GM18517 (cell line): ENCODE results near the gene GALNT10.
A peak's percentile ranks its signal among the peaks of the same experiment; 100 is the strongest.

ENCODE experiments used
- ATAC-seq: cut with Tn5 transposase; IDR thresholded peaks from one replicate; pipeline ENCODE4 v1.9.1; 2021; ENCODE audit warnings: mild to moderate bottlenecking, moderate library complexity; ENCODE audit not compliant: unreplicated experiment

Gene GALNT10

DNA sequence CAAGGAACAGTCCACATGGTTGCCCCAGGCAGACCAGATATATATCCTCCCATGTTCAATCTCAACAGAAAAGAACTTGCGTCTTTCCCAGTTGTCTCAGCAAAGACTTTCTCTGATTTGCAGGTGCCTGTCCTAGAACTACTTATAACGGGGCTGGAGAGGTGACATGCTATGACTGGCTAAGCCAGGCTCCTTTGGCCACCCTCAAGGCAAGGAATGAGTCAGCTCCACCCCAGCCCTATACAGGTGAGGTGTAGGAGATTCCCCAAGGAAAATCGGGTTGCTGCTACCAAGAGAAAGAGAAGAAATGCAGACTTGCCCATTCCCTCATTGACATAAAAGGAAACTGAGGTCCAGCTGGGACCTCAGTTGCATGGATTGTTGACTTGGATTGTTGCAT lies 127.4 kb downstream of the GALNT10 start:
- ATAC-seq, result no peak

DNA sequence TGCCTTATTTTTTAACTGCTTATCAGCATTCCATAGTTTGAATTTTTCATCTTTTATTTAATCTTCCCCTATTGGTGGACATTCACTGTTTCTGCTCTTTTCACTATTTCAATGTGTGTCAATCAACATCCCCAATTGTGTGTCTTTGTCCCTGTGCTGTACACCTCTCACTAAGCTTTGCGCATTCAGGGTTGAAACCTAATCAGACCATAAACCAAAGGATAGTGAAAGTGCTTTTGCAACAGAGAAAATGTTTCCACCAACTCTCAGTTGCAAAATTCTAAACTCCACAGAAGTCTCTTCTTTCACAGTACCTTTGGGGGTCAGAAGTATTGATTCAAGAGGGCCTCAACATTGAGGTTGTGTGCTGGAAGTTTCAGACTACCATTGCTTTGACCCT lies 128.2 kb downstream of the GALNT10 start:
- ATAC-seq, result no peak

DNA sequence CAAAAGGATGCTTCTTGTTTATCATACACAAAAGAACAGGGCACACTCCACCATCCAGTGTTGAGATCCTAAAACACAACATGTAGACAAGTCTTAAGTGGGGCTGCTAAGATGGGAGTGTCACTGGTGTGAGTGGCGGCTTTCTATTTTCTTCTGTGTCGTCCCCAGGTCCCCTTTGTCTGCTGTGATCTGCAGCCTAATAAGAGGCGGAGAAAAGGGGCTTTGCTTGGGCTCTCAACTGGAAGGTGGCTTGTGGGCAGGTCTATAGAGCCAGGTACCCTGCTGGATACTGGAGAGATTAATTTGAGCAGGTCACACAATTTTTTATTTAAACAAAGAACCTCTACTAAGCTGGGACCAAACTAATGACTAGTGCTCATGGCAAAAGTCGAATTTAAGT lies 129.2 kb downstream of the GALNT10 start:
- no peak for ATAC-seq

DNA sequence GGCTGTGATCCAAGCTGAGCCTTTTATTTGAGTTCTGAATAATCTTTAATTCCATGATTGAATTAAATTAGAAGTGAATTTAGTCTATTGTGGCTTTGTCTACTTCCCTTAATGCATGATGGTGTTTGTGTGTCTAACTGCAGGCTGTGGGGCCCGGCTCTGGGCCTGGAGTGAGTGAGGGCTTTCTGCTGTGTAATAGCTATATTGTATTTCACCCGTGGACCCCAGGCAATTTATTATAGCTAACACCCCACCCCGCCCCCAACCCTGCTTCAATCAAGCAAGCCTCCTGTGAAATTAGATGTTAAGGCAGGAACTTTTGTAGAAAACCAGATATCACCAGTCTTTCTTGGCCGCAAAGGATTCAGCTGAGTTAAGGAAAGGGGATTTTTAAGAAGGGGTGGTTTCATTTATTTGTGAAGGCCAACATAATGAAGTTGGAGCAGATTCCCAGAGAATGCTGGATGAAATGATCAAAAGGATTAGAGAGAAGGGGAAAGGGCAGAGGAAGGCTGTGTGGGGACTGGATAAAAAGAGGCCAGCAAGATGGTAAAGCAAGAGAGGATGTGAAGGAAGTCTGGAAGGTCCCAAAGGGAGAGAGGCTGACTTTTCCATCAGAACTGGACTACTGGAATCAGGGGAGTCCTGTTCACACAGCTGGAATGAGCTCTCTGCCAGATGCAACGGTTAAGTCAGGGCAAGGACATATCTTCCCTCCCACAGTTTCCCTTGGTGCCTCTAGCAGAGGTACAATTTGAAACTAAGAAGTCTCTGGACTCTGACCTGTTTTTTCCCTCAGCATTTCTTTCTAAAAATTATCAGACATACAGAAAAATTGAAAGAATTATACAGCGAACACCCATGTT lies 129.9 kb downstream of the GALNT10 start:
- no peak for ATAC-seq

DNA sequence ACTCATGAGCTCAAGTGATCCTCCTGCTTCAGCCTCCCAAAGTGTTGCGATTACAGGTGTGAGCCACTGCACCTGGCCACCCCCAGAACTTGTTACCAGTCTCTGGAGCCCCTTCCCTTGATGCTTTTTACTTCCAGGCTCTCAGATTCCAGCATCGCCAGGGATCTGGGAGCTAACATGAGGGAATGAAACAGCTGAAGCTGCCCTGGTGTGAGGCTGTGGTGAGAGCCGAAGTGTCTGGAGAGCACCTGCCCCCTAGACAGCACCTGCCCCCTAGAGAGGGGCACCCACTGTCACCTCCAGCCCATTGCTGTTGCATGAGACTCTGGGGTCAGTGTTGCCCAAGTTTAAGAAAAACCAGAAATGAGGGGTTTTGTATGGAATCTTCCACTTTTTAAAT lies 131.0 kb downstream of the GALNT10 start:
- no peak for ATAC-seq

DNA sequence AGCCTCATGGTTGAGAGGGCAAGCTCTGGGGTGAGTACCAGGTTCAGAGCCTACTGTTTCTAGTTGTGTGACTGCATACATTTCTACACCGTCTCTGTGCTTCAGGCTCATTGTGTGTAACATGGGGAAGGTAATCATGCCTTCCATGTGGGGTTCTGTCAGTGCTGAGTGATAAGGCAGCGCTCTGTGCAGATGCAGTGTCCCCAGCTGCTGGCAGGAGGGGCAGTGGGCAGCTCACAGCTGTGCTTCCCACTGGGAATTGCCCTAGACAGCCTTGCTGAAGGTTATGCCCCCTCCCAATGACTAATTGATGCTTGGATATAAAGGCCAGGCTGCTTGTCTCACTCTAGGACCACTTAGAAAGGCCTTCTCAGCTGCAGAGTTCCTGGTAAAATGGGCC lies 133.5 kb downstream of the GALNT10 start:
- no peak for ATAC-seq

DNA sequence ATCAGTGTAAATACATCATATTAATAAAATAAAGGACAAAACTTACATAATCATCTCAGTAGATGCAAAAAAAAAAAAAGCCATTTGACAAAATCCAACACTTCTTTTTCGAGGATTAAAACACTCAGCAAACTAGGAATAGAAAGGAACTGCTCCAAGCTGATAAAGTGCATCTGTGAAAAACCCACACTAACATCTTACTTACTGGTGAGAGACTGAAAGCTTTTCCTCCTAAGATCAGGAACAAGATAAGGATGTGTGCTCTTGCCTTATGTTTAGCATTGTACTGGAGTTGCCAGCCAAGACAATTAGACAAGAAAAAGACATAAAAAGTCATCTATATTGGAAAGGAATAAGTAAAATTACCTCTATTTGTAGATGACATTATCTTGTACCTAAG lies 135.0 kb downstream of the GALNT10 start:
- ATAC-seq, result no peak

DNA sequence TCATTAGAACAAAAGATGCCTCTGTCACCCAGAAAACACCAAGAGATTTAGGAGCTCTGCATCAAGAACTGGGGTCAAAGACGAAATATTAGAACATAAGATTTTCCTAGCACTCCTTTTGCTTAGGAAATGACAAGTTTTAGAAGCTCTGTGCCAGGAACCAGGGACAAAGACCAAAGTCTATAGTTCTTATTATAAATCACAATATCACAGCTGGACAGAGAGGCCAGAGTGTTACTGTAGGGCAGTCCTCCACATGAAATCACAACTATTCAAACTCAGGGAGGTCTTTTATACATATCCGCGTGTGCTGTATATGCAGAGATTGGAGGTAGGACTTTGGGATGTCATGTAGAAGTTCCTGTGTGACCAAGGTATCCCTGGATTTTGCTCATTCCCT lies 138.5 kb downstream of the GALNT10 start:
- ATAC-seq, result no peak

DNA sequence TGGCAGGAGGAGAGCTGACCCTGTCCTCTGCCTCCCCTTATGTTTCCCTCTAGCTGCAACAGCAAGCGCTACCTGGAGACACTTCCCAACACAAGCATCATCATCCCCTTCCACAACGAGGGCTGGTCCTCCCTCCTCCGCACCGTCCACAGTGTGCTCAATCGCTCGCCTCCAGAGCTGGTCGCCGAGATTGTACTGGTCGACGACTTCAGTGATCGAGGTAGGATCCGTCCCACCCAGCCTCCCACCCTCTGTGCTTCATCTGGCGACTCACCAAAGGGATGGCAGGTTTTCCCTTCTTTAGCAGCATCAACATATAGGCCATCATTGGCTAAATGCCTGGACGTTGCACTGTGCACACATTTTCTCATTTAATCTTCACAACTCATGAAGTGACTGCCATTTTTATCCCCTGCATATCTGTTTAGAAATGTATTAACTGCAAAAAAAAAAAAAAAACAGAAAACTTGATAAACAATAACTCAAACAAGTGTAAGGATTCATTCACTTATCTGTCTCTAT lies 139.0 kb downstream of the GALNT10 start:
- no peak for ATAC-seq

DNA sequence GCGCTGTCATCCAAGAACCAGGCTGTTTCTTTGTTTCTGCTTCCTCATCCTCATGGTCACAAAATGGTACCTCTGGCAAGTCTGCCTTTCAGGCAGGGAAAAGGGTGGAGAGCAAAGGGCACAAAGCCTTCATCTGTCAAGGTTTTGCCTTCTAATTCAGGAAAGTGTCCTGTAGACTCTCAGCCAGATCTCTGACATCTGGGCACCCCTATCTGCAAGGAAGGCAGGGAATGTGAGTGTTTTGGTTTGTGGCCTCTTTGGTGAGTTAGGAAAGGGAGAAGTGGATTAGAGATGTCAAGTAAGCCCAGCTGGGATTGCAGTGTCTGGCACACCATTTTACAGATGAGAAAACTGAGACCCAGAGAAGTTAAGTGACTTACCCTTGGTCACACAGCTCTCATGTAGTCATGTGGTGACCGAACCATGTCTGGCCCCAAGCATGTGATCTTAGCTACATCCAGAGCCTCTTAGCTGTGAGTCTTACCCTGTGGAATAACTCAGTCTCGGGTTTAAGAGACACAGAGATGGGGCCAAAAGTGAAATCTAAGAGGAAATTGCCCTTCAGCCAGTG lies 139.6 kb downstream of the GALNT10 start:
- no peak for ATAC-seq

DNA sequence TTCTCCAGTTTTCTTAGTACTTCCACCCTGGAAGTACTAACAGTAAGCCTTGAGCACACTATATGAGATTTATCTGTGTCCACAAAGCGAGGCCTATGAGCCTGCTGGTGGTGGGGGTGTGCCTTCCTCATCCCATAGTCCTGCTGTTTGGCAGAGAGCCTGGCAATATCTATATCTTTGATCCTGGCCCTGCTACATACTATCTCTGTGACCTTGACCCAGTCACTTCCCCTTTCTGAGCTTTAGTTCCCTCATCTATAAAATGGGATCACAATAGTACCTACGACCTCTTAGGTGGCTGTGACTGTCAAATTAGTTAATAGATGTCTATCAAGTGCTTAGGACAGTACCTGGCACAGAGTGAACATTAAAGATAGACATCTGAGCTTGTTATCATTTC lies 140.7 kb downstream of the GALNT10 start:
- ATAC-seq, result no peak

DNA sequence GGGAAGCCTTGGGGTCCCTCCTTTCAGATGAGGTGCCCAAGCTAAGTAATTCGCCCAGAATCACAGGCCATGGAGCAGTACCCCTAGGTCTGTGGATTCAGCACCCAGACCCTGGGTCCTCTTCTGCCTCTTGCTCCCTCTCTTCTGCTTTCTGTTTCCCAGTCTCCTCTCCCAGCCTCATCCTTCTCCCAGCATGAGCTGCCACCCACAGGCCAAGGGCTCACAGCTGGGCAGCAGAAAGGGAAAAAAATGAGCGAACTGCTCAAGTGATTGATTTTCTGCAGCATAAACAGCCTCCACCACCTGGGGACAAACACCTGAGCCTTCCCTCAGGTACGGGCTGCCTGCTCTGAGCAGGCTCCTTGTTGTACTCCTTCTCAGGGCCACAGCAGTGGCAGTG lies 141.4 kb downstream of the GALNT10 start:
- no peak for ATAC-seq

DNA sequence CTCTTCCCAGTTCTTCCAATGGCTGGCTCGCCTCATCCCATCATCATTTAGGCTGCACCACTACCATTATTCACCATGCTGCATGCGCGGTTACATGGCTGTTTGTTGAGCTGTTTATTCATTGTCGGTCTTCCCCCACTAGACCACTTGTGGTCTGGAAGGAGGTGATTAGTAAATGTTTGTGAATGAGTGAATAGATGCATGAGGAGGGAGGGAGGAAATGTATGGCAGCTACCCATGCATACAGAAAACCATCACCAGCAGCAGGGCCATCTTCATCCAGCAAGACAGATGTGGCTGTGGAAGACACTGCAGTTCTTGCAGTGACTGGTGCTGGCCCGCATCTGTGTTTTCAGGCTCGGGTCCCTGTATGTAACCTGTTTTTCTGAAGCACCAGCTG lies 141.9 kb downstream of the GALNT10 start:
- ATAC-seq, result no peak

DNA sequence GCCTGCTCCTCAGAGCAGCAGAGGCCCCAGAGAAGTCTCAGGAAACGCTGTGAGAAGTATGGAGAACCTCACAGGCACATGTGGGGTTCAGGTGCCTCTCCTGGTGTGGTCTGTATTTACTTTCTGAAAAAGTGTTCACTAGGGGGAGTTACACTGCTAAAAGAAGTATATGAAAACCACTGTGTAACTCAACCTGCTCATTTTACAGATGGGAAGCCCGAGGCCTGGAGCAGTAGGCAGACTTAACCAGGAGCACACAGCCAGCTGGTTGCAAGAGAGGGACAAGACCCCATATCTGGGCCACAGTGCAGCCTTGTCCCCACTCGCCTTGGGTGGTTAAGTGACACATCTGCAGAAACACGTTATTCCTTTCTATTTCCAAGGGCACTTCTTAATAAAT lies 142.5 kb downstream of the GALNT10 start:
- ATAC-seq, result no peak

DNA sequence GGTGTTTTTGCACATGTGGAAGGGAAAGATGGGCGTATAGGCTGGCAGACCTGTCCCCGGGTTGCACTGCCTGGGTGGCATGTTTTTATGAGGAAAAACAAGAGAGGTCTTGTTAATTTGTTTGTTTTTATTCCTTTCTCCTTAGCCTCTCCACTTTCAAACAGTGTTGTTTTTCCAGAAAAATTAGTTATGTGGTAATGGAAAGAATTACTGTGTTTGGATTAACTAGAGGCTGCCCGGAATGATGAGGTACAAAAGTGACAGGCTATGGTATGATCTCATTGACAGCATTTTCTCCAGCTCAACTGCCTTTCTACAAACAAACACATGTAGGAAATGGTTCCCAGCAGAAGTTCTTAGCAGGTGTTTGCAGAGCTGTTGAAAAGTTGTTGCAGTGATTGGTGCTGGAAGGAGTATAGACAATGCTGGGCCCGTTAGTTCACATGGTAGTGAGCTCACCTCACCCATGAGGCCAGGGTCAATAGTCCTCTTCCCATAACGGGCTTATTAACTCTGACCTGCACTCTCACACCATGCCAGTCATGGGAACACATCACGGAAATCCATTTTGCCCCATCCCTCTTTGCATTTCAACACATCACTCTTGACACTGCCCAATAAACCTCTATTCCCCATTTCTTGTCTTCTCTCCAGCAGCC lies 144.0 kb downstream of the GALNT10 start:
- ATAC-seq, result no peak

DNA sequence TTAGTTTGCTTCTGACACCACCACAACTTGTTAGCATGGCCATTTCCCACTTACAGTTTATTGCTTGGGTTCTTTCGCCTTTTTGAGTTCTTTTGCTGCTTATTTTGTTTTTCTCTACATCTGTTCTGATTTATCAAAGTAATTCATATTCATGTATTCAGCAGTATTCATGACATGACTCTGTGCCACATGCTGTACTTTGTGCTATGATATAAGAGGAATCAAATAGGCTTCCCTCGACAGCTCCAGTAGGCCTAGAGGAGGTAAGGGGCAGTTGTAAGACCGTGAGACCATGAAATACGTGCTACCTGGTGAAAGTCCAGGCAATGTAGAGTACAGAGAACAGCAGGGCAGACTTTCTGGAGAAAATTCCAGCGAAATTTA lies 144.5 kb downstream of the GALNT10 start:
- ATAC-seq, result no peak

DNA sequence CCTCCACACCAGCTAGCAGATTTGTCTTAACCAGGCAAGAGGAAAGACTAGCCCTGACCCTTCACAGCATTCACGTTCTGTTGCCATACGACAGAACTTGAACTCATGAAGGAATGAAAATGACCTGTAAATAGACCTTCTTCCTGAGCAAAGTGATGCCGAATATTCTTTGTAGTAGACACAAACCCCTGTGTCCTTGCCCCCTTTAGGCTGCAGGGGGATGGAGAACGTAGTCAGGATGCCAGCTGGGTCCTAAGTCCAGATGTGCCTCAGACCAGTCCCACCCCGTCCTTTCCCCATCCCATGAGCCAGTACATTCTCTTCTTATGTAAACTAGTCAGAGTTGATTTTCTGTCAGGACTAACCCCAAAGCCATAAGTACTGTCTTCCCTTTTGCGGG lies 151.1 kb downstream of the GALNT10 start:
- ATAC-seq, result no peak

DNA sequence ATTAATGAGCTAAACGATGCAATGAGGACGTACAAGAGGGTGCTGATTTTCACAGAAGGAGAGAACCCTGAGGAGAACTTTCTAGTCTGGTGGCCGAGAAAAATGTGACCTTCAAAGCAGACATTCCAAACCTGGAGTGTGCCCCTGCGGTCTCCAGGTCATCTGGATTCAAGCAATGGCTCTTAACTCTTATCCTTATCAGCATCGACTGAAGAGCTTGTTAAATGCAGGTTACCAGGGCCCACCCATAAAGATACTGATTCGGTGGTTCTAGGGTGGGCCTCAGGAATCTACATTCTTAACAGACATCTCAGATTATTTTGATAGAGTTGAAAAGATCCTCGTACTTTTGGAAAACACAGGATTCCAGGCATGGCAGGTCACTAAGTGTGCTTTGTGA lies 151.7 kb downstream of the GALNT10 start:
- no peak for ATAC-seq

DNA sequence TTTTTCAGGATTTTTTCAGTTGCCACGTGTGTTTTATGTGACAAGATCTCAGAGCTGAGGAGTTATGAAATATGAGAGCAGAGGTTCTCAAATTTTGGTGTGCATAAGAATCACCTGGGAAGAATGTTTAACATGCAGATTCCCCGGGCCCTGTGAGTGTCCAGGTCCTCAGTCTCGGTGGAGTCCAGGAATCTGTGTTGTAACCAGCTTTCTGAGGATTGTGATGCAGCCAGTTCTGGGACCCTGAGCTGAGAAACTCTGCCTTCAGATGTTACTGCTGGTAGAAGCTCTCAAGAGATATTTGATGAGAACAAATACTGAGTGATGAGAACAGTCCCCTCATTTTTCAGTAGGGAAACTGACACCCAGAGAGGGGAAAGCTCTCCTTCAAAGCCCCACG lies 152.4 kb downstream of the GALNT10 start:
- ATAC-seq, result no peak

DNA sequence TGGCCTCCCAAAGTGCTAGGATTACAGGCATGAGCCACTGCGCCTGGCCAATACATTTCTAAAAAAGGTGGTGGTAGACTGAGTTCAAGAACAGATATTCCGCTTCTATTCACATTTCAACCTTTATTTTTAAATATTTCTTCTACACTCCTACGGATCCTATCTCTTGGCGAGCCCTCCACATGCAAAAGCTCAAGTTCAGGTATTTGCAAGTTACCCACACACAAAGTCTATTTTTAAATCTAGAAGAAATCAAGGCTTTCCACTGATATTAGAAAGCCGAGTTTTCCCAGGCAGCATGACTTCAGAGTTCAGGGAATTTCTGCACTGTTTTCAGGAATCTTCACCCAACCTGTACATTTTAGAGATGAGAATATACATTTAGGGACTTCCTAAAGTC lies 153.9 kb downstream of the GALNT10 start:
- ATAC-seq, result no peak

DNA sequence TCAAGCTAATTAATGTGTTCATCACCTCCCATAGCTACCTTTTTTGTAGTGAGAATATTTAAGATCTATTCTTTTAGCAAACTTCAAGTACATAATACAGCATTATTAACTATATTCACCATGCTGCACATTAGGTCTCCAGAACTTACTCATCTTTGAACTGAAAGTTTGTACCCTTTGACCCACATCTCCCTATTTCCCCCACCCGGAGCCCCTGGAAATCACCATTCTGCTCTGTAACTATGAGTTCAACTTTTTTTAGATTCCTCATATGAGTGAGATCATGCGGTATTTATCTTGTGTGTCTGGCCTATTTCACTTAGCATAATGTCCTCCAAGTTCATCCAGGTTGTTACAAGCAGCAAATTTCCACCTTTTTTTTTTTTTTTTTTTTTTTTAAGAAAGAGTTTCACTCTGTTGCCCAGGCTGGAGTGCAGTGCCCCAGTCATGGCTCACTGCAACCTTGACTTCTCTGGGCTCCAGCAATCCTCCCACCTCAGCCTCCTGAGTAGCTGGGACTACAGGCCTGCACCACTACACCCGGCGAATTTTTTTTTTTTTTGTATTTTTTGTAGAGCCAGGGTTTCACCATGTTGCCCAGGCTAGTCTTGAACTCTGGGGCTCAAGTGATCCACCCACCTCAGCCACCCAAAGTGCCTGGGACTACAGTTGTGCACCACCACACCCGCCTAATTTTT lies 154.9 kb downstream of the GALNT10 start:
- ATAC-seq, result peak; percentile 83
